ENCODE data around the gene TDO2.
"Not testable (repeated sequence)": the region's sequence is repeated elsewhere in the genome, so short reads cannot be mapped to it uniquely, and the experiment has no call there.

TDO2 gene

GRCh38 chr4:155929833-155930232 lies 26.3 kb downstream of the TDO2 start:
- DNase-seq (ENCODE audit: extremely low read depth, low read depth), result no peak
- no peak for TF ChIP-seq CTCF (IDR thresholded peaks at IDR 0.05; ENCODE audit: low read depth, low read length)

GRCh38 chr4:155930330-155930729 lies 26.8 kb downstream of the TDO2 start:
- no peak for DNase-seq (ENCODE audit: extremely low read depth, low read depth)
- no peak for TF ChIP-seq CTCF (IDR thresholded peaks at IDR 0.05; ENCODE audit: low read depth, low read length)

GRCh38 chr4:155931634-155932033 lies 28.1 kb downstream of the TDO2 start:
- no peak for TF ChIP-seq CTCF (IDR thresholded peaks at IDR 0.05; ENCODE audit: low read depth, low read length)
- DNase-seq (ENCODE audit: extremely low read depth, low read depth), result no peak

GRCh38 chr4:155934634-155935033 lies 31.1 kb downstream of the TDO2 start:
- not testable (repeated sequence) for DNase-seq (ENCODE audit: extremely low read depth, low read depth)

- DNase-seq (ENCODE audit: extremely low read depth, low read depth), result no peak
- TF ChIP-seq CTCF (IDR thresholded peaks at IDR 0.05; ENCODE audit: low read depth, low read length), result no peak
Observed at GRCh38 chr4:155935389-155935986, 32.0 kb downstream of the TDO2 start.

- TF ChIP-seq CTCF (IDR thresholded peaks at IDR 0.05; ENCODE audit: low read depth, low read length), result no peak
- no peak for DNase-seq (ENCODE audit: extremely low read depth, low read depth)
Observed at GRCh38 chr4:155941085-155941790, 37.7 kb downstream of the TDO2 start.

GRCh38 chr4:155941820-155942219 lies 38.3 kb downstream of the TDO2 start:
- no peak for DNase-seq (ENCODE audit: extremely low read depth, low read depth)
- no peak for TF ChIP-seq CTCF (IDR thresholded peaks at IDR 0.05; ENCODE audit: low read depth, low read length)
